HuH-7.5 (cell line): Measurements from ENCODE around the gene FRMD5.

ENCODE experiments used
- DNase-seq: peaks from one replicate; pipeline ENCODE4 v3.0.0; 2011; ENCODE audit warnings: low spot score

Gene FRMD5

GRCh38 chr15:44093836-44094235 lies 101.2 kb downstream of the FRMD5 start:
- DNase-seq = no peak

- no peak for DNase-seq
These were observed 102.8 kb downstream of the FRMD5 start for GRCh38 chr15:44092221-44092620.

- no peak for DNase-seq
These were observed 107.2 kb downstream of the FRMD5 start for GRCh38 chr15:44087578-44088465.

- DNase-seq = no peak
These were observed 110.3 kb downstream of the FRMD5 start for GRCh38 chr15:44084770-44085169.

GRCh38 chr15:44084171-44084570 lies 110.9 kb downstream of the FRMD5 start:
- no peak for DNase-seq

GRCh38 chr15:44082558-44083157 lies 112.4 kb downstream of the FRMD5 start:
- DNase-seq = no peak

- no peak for DNase-seq
These were observed 113.8 kb downstream of the FRMD5 start for GRCh38 chr15:44081026-44082013.

GRCh38 chr15:44075535-44075934 lies 119.5 kb downstream of the FRMD5 start:
- DNase-seq = no peak

GRCh38 chr15:44069489-44069888 lies 125.6 kb downstream of the FRMD5 start:
- DNase-seq = no peak

GRCh38 chr15:44068347-44068746 lies 126.7 kb downstream of the FRMD5 start:
- no peak for DNase-seq

- no peak for DNase-seq
These were observed 128.8 kb downstream of the FRMD5 start for GRCh38 chr15:44066211-44066827.

- DNase-seq = no peak
These were observed 130.4 kb downstream of the FRMD5 start for GRCh38 chr15:44064706-44065105.

- no peak for DNase-seq
These were observed 136.9 kb downstream of the FRMD5 start for GRCh38 chr15:44058126-44058525.

GRCh38 chr15:44045661-44046060 lies 149.4 kb downstream of the FRMD5 start:
- no peak for DNase-seq

GRCh38 chr15:44045217-44045616 lies 149.9 kb downstream of the FRMD5 start:
- no peak for DNase-seq

GRCh38 chr15:44038755-44039191 lies 156.3 kb downstream of the FRMD5 start:
- DNase-seq = no peak

- no peak for DNase-seq
These were observed 159.0 kb downstream of the FRMD5 start for GRCh38 chr15:44035781-44036699.

- no peak for DNase-seq
These were observed 160.0 kb downstream of the FRMD5 start for GRCh38 chr15:44034933-44035624.

GRCh38 chr15:44034334-44034733 lies 160.7 kb downstream of the FRMD5 start:
- no peak for DNase-seq

- no peak for DNase-seq
These were observed 161.2 kb downstream of the FRMD5 start for GRCh38 chr15:44033894-44034293.
